ENCODE measurements around the gene SLC27A4. TPM values are rescaled to one million over a fixed set of nuclear protein-coding genes. Genes with fewer than 3 reads are reported as not detected.

Gene SLC27A4
- polyA plus RNA-seq, 4 donors = 23.2 to 162 (median 95.0) TPM

DNA sequence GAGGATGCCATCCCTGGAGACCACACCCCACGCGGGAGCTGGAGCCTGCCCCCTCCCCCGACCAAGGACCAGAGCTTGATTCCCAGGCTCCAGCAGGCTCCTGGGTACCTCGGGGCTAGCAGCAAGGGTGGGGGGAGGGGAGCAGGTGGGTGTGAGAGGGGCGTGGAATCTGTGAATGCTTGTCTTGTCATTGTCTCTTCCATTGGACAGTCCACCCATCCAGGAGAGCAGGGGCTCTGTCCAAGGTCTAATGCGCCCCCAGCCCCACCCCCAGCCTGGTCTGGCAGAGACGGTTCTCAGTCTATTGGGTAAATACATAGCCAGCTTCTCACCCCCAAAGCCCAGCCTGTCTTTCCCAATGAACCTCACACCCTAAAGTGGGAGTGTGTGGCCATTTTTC is 53.6 kb downstream of the SLC27A4 start:
- 30 to 62% (median 53%) methylated on average over 4 to 7 of the region's 7 CpGs for WGBS, 3 donors
- FAIRE-seq = no peak
- H3K27me3 ChIP-seq (ENCODE audit: control insufficient read depth in 3 of 3, insufficient read depth in 3 of 3, low read length in 3 of 3) = peaks cover 0 to 75% (median 2%) of the 10 kb centered on the region in 3 donors

DNA sequence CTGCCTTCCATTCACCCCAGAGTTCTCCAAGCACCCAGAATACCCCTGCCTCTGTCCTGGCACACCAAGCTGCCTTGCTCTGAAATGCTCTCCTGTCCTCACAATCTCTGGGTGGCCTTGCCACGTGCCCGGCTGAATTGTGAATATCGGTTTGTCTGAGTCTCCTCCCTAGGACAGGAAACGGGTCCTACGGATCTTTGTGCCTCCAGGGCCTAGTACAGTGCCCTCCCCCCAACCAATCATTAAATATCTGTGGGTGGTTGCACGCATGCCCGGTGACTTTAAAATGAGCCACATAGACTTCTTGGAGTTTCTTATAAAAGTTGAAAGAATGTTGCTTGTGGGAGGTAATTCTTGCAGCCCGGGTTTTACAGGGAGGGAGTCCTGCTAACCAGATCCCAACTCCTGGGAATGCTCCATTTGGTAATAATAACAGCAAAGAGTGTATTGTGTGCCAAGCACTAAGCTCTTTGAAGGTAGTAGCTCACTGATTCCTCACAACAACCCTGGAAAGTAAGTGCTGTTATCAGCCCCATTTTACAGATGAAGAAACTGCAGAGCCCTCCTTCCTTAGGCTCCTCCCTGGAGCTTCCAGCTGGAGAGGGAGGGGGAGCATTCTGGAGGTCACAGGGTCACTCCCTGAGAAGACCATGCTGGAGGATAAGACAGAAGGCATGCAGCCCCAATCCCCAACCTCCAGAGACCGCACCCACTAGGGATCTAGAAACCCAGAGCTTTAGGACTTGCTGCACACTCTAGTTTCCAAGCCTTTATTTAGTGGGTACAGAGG is 54.2 kb downstream of the SLC27A4 start:
- H3K4me3 ChIP-seq (ENCODE audit: low read depth in 1 of 3, low read length in 3 of 3) = no peak overlapping the region
- no peaks in the 10 kb centered on the region for H3K9me3 ChIP-seq (ENCODE audit: control insufficient read depth in 2 of 2, insufficient read depth in 1 of 2, low read depth in 1 of 2, low read length in 1 of 2)
- WGBS, 3 donors = 42 to 57% (median 56%) methylated on average over 9 of the region's 9 CpGs
- FAIRE-seq (no peak), DNase-seq (no peak)
- H3K36me3 ChIP-seq (ENCODE audit: control insufficient read depth in 3 of 3, insufficient read depth in 2 of 3, low read depth in 1 of 3, low read length in 3 of 3) = peaks cover 6 to 31% (median 12%) of the 10 kb centered on the region in 3 donors
- peaks cover 0 to 73% (median 2%) of the 10 kb centered on the region in 3 donors for H3K27me3 ChIP-seq (ENCODE audit: control insufficient read depth in 3 of 3, insufficient read depth in 3 of 3, low read length in 3 of 3)
- H3K27ac ChIP-seq (ENCODE audit: low read depth in 1 of 3, low read length in 2 of 3) = no peak overlapping the region
- no peaks in the 10 kb centered on the region for H3K4me1 ChIP-seq (ENCODE audit: control insufficient read depth in 3 of 3, insufficient read depth in 2 of 3, low read depth in 1 of 3, low read length in 2 of 3)

More for the DNA sequence above, 53.6 kb downstream of the SLC27A4 start:
- no peaks in the 10 kb centered on the region for H3K9me3 ChIP-seq (ENCODE audit: control insufficient read depth in 2 of 2, insufficient read depth in 1 of 2, low read depth in 1 of 2, low read length in 1 of 2)
- no peak for DNase-seq
- H3K27ac ChIP-seq (ENCODE audit: low read depth in 1 of 3, low read length in 2 of 3) = no peak overlapping the region
- peaks cover 11 to 37% (median 13%) of the 10 kb centered on the region in 3 donors for H3K36me3 ChIP-seq (ENCODE audit: control insufficient read depth in 3 of 3, insufficient read depth in 2 of 3, low read depth in 1 of 3, low read length in 3 of 3)
- H3K4me1 ChIP-seq (ENCODE audit: control insufficient read depth in 3 of 3, insufficient read depth in 2 of 3, low read depth in 1 of 3, low read length in 2 of 3) = no peaks in the 10 kb centered on the region
- H3K4me3 ChIP-seq (ENCODE audit: low read depth in 1 of 3, low read length in 3 of 3) = no peak overlapping the region

DNA sequence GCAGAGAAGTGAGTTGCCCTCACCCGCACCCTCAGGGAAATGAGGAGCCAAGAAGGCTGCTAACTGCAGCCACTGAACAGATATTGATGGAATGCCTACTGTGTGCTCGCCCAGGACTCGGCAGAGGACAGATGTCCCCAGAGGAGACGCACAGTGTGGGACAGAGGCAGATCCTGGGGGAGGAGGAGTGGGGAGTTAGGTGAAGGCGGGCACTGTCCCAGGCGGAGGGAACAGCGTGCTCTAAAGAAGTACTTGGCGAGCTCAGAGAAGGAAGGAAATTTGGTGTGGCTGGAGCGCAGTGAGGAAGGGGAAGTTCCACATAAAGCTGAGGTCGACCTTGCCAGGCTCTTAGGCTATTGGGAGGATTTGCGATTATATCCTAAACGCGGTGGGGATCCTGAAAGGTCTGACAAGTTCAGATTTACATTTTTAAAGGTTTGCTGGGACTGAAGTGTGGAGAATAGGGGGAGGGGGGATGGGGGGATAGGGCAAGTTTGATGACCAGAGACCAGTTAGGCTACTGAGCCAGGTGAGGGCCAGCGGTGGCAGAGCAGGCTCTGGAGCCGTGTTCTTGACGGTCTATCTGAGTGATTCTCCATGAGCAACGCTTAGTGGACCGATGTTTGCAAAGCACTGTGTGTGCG is 56.8 kb downstream of the SLC27A4 start:
- Histone ChIP-seq H3K27me3 (ENCODE audit: control insufficient read depth in 3 of 3, insufficient read depth in 3 of 3, low read length in 3 of 3) (peaks cover 2 to 68% (median 3%) of the 10 kb centered on the region in 3 donors), H3K4me3 (ENCODE audit: low read depth in 1 of 3, low read length in 3 of 3) (no peak overlapping the region), H3K4me1 (ENCODE audit: control insufficient read depth in 3 of 3, insufficient read depth in 2 of 3, low read depth in 1 of 3, low read length in 2 of 3) (no peaks in the 10 kb centered on the region), H3K36me3 (ENCODE audit: control insufficient read depth in 3 of 3, insufficient read depth in 2 of 3, low read depth in 1 of 3, low read length in 3 of 3) (peaks cover 2 to 8% (median 6%) of the 10 kb centered on the region in 3 donors), H3K27ac (ENCODE audit: low read depth in 1 of 3, low read length in 2 of 3) (no peak overlapping the region), H3K9me3 (ENCODE audit: control insufficient read depth in 2 of 2, insufficient read depth in 1 of 2, low read depth in 1 of 2, low read length in 1 of 2) (no peaks in the 10 kb centered on the region)
- no peak for DNase-seq
- WGBS, 3 donors = 6 to 9% (median 7%) methylated on average over 19 of the region's 19 CpGs
- FAIRE-seq = no peak

DNA sequence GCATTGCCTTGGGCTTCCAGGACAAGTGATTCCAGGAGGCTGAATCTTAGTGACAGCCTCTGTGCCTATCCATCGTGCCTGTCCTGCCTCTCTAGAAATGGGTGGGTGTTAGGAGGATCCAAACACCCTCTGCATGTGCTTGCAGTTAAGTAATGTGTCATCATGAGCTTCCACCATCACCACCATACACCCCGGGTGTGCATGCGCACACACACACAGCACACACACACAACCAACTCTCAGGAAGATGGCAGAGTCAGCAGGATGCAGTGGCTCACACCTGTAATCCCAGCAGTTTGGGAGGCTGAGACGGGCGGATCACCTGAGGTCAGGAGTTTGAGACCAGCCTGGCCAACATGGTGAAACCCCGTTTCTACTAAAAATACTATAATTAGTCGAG is 57.5 kb downstream of the SLC27A4 start:
- FAIRE-seq (no peak), DNase-seq (no peak)
- Histone ChIP-seq H3K9me3 (ENCODE audit: control insufficient read depth in 2 of 2, insufficient read depth in 1 of 2, low read depth in 1 of 2, low read length in 1 of 2) (no peaks in the 10 kb centered on the region), H3K27me3 (ENCODE audit: control insufficient read depth in 3 of 3, insufficient read depth in 3 of 3, low read length in 3 of 3) (peaks cover 2 to 62% (median 3%) of the 10 kb centered on the region in 3 donors), H3K27ac (ENCODE audit: low read depth in 1 of 3, low read length in 2 of 3) (no peak overlapping the region), H3K4me1 (ENCODE audit: control insufficient read depth in 3 of 3, insufficient read depth in 2 of 3, low read depth in 1 of 3, low read length in 2 of 3) (no peaks in the 10 kb centered on the region), H3K4me3 (ENCODE audit: low read depth in 1 of 3, low read length in 3 of 3) (no peak overlapping the region), H3K36me3 (ENCODE audit: control insufficient read depth in 3 of 3, insufficient read depth in 2 of 3, low read depth in 1 of 3, low read length in 3 of 3) (peaks cover 0 to under 1% (median 0%) of the 10 kb centered on the region in 3 donors)
- 57 to 63% (median 62%) methylated on average over 7 of the region's 7 CpGs for WGBS, 3 donors

DNA sequence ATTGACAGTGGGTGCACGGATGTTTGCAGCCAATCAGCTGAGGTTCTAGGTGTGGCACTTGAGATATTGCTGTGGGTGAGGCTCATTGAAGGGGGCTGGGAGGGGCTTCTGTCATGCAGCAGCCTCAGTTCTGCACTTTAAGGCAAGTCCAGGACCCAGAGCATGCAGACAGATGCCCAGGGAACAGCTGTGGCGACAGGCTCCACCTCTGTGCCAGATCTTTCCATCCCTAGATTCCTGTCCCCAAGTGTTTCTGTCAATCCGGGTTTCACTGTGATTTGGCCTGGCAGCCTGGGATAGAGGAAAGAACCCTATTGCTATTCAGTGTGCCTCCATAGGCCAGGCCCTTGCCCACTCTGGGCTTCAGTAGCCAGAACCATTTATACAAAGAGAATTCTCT is 59.5 kb downstream of the SLC27A4 start:
- Histone ChIP-seq H3K4me1 (ENCODE audit: control insufficient read depth in 3 of 3, insufficient read depth in 2 of 3, low read depth in 1 of 3, low read length in 2 of 3) (no peaks in the 10 kb centered on the region), H3K27me3 (ENCODE audit: control insufficient read depth in 3 of 3, insufficient read depth in 3 of 3, low read length in 3 of 3) (peaks cover 2 to 46% (median 3%) of the 10 kb centered on the region in 3 donors), H3K27ac (ENCODE audit: low read depth in 1 of 3, low read length in 2 of 3) (no peak overlapping the region), H3K36me3 (ENCODE audit: control insufficient read depth in 3 of 3, insufficient read depth in 2 of 3, low read depth in 1 of 3, low read length in 3 of 3) (no peaks in the 10 kb centered on the region), H3K4me3 (ENCODE audit: low read depth in 1 of 3, low read length in 3 of 3) (no peak overlapping the region), H3K9me3 (ENCODE audit: control insufficient read depth in 2 of 2, insufficient read depth in 1 of 2, low read depth in 1 of 2, low read length in 1 of 2) (no peaks in the 10 kb centered on the region)
- DNase-seq = no peak
- FAIRE-seq = no peak
- WGBS, 3 donors = 40 to 69% (median 56%) methylated on average over 3 of the region's 3 CpGs

DNA sequence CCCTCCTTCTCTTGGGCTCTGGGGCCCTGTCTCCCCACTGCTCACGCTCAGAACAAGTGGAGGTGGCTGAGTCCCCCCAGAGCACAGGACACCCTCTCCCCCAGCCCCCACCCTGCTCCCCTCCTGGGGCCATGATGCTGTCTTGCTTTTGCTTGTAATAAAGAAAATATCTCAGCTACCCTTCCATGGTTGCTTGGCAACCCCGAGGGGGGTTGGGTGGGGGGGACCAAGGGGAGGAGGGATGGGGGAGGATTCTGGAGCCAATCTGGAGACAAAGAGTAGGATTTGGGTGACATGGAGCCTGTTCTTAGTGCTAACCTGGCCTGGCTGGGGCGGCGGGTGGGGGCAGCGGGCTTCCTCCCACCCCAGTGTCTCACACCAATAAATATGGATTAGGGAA is 64.2 kb downstream of the SLC27A4 start:
- Histone ChIP-seq H3K9me3 (ENCODE audit: control insufficient read depth in 2 of 2, insufficient read depth in 1 of 2, low read depth in 1 of 2, low read length in 1 of 2) (no peaks in the 10 kb centered on the region), H3K27ac (ENCODE audit: low read depth in 1 of 3, low read length in 2 of 3) (no peak overlapping the region), H3K4me1 (ENCODE audit: control insufficient read depth in 3 of 3, insufficient read depth in 2 of 3, low read depth in 1 of 3, low read length in 2 of 3) (no peaks in the 10 kb centered on the region), H3K4me3 (ENCODE audit: low read depth in 1 of 3, low read length in 3 of 3) (no peak overlapping the region), H3K27me3 (ENCODE audit: control insufficient read depth in 3 of 3, insufficient read depth in 3 of 3, low read length in 3 of 3) (peaks cover 0 to 36% (median 7%) of the 10 kb centered on the region in 3 donors), H3K36me3 (ENCODE audit: control insufficient read depth in 3 of 3, insufficient read depth in 2 of 3, low read depth in 1 of 3, low read length in 3 of 3) (no peaks in the 10 kb centered on the region)
- 77 to 84% (median 82%) methylated on average over 5 of the region's 5 CpGs for WGBS, 3 donors
- no peak for FAIRE-seq
- DNase-seq = no peak

DNA sequence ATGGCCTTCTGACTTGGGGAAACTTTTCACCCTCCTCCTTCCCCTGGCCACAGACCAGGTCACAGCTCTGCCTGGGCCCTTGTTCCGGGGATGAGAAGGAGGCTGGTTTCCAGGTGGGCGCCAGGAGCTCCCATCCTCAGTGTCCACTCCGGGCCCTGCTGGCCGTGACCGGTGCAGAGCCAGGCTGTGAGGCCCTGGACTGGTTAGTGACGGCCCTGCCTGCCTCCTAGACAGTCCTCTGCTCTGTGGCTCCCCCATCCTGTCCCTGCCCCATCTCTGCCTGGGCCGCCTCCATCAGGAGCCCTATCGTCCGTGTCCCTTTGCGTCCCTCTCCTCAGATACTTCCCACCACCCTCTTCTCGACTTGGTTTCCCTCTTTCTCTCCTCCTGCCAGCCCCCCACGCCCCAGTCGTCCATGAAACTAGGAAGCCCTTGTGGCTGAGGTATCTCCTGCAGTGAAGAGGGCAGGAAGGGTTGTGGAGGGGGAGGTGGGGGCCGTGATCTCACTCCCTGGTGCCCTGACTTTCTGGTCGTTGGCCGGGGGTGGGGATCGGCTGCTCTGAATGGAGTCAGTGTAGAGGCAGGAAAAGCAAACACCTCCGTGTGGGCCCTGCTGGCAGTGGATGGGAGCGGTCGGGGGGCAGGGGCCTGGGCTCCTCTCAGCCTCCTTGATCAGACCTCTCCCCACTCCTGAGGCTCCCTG is 64.9 kb downstream of the SLC27A4 start:
- no peak overlapping the region for H3K27ac ChIP-seq (ENCODE audit: low read depth in 1 of 3, low read length in 2 of 3)
- 62 to 68% (median 63%) methylated on average over 20 of the region's 20 CpGs for WGBS, 3 donors
- H3K9me3 ChIP-seq (ENCODE audit: control insufficient read depth in 2 of 2, insufficient read depth in 1 of 2, low read depth in 1 of 2, low read length in 1 of 2) = no peaks in the 10 kb centered on the region
- H3K27me3 ChIP-seq (ENCODE audit: control insufficient read depth in 3 of 3, insufficient read depth in 3 of 3, low read length in 3 of 3) = peaks cover 0 to 36% (median 5%) of the 10 kb centered on the region in 3 donors
- no peaks in the 10 kb centered on the region for H3K4me1 ChIP-seq (ENCODE audit: control insufficient read depth in 3 of 3, insufficient read depth in 2 of 3, low read depth in 1 of 3, low read length in 2 of 3)
- no peak overlapping the region for H3K4me3 ChIP-seq (ENCODE audit: low read depth in 1 of 3, low read length in 3 of 3)
- DNase-seq (no peak), FAIRE-seq (no peak)
- no peaks in the 10 kb centered on the region for H3K36me3 ChIP-seq (ENCODE audit: control insufficient read depth in 3 of 3, insufficient read depth in 2 of 3, low read depth in 1 of 3, low read length in 3 of 3)

DNA sequence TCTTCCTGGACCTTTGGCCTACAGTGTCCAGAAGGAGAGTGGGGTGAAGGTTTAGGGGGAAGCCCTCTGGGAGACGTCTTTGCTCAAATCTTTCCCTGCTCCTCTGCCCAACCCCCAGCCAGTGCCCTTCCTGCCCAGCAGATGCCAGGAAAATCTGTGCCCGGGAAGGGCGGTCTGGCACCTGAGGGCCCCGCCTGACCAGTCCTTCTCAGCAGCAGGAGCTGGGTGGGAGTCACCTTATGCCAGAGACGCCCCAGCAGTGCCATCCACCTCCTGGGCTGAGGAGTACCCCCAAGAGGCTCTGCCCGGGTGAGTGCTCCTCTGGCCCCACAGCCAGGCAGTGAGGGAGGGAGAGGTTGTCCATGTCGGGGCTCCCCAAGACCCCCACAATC is 65.4 kb downstream of the SLC27A4 start:
- WGBS, 3 donors = 63 to 72% (median 65%) methylated on average over 5 to 7 of the region's 7 CpGs
- no peaks in the 10 kb centered on the region for H3K4me1 ChIP-seq (ENCODE audit: control insufficient read depth in 3 of 3, insufficient read depth in 2 of 3, low read depth in 1 of 3, low read length in 2 of 3)
- DNase-seq (no peak), FAIRE-seq (no peak)
- H3K4me3 ChIP-seq (ENCODE audit: low read depth in 1 of 3, low read length in 3 of 3) = no peak overlapping the region
- H3K36me3 ChIP-seq (ENCODE audit: control insufficient read depth in 3 of 3, insufficient read depth in 2 of 3, low read depth in 1 of 3, low read length in 3 of 3) = no peaks in the 10 kb centered on the region
- H3K27ac ChIP-seq (ENCODE audit: low read depth in 1 of 3, low read length in 2 of 3) = no peak overlapping the region
- peaks cover 0 to 36% (median 4%) of the 10 kb centered on the region in 3 donors for H3K27me3 ChIP-seq (ENCODE audit: control insufficient read depth in 3 of 3, insufficient read depth in 3 of 3, low read length in 3 of 3)
- H3K9me3 ChIP-seq (ENCODE audit: control insufficient read depth in 2 of 2, insufficient read depth in 1 of 2, low read depth in 1 of 2, low read length in 1 of 2) = no peaks in the 10 kb centered on the region

All from small intestine (tissue), 7 donors.